IMR-90 (cell line): ENCODE results near the gene MAPRE3. TPM values are rescaled to one million over a fixed set of nuclear protein-coding genes. Genes with fewer than 3 reads are reported as not detected.

Source experiments
- ATAC-seq: fragments of 200-7000 bp; cut with Tn5 transposase; 2 replicates; pipeline ENCODE4 v1.9.1; 2020; ENCODE audit warnings: low read depth, mild to moderate bottlenecking, moderate library complexity
- BruUV-seq: library from RNA; stranded (reverse); fragments of 400-500 nt; replicated peaks from 2 replicates; lab custom pipeline; 2021; lab: Mats Ljungman, UMichigan
- CTCF ChIA-PET: fragments of 300-600 bp; formaldehyde crosslinking; extraction: SDS; loops from one replicate; lab custom pipeline; 2021; ENCODE audit warnings: antibody characterized with exemption; lab: Yijun Ruan, JAX
- POLR2A ChIA-PET: fragments of 300-600 bp; sonication (Branson Sonifier 250); formaldehyde crosslinking; loops from one replicate; lab custom pipeline; 2022; ENCODE audit warnings: antibody characterized with exemption; ENCODE audit not compliant: unreplicated experiment; lab: Charles Lee
- DNase-seq: peaks from one replicate; pipeline ENCODE4 v3.0.0; 2013
- H2AFZ ChIP-seq: replicated peaks from 2 replicates; pipeline ENCODE3; 2013; ENCODE audit warnings: low read length, mild to moderate bottlenecking; ENCODE audit not compliant: poor library complexity
- H2AK5ac ChIP-seq: 2 replicates; pipeline ENCODE4 v1.6.1; 2013; ENCODE audit warnings: low read depth, low read length, inconsistent platforms
- H2AK9ac ChIP-seq: replicated peaks from 2 replicates; pipeline ENCODE3; 2013; ENCODE audit warnings: mild to moderate bottlenecking, low read depth, low read length, moderate library complexity; ENCODE audit not compliant: poor library complexity
- H2BK120ac ChIP-seq: 2 replicates; pipeline ENCODE4 v1.6.1; 2013; ENCODE audit warnings: low read depth, low read length, inconsistent platforms
- H2BK15ac ChIP-seq: 3 replicates; pipeline ENCODE4 v1.6.1; 2013; ENCODE audit warnings: low read depth, low read length, inconsistent platforms
- H2BK20ac ChIP-seq: 2 replicates; pipeline ENCODE4 v1.6.1; 2013; ENCODE audit warnings: low read depth, mild to moderate bottlenecking, inconsistent platforms, low read length, moderate library complexity
- H2BK5ac ChIP-seq: 2 replicates; pipeline ENCODE4 v1.6.1; 2013; ENCODE audit warnings: mild to moderate bottlenecking, low read depth, low read length, inconsistent platforms; ENCODE audit not compliant: poor library complexity, severe bottlenecking
- H3K14ac ChIP-seq: replicated peaks from 2 replicates; pipeline ENCODE4 v1.6.1; 2013; ENCODE audit warnings: low read depth, low read length, inconsistent platforms
- H3K18ac ChIP-seq: 2 replicates; pipeline ENCODE4 v1.6.1; 2013; ENCODE audit warnings: low read depth, low read length, control low read depth
- H3K23ac ChIP-seq: 2 replicates; pipeline ENCODE4 v1.6.1; 2013; ENCODE audit warnings: low read depth, low read length, inconsistent platforms
- H3K27ac ChIP-seq: 2 replicates; pipeline ENCODE4 v1.5.1; 2013; ENCODE audit warnings: mild to moderate bottlenecking, control low read depth, low read length; ENCODE audit not compliant: insufficient read depth
- H3K27me3 ChIP-seq: 2 replicates; pipeline ENCODE4 v1.6.1; 2013; ENCODE audit warnings: low read length; ENCODE audit not compliant: control insufficient read depth, insufficient read depth
- H3K36me3 ChIP-seq: 2 replicates; pipeline ENCODE4 v1.6.1; 2013; ENCODE audit warnings: low read length, mixed read lengths; ENCODE audit not compliant: control insufficient read depth, insufficient read depth
- H3K4ac ChIP-seq: 2 replicates; pipeline ENCODE4 v1.6.1; 2013; ENCODE audit warnings: low read depth, low read length, inconsistent platforms
- H3K4me1 ChIP-seq: 2 replicates; pipeline ENCODE4 v1.6.1; 2013; ENCODE audit warnings: low read length, mixed read lengths; ENCODE audit not compliant: control insufficient read depth, insufficient read depth
- H3K4me2 ChIP-seq: 2 replicates; pipeline ENCODE4 v1.6.1; 2013; ENCODE audit warnings: low read depth, mild to moderate bottlenecking, control low read depth, low read length, moderate library complexity
- H3K4me3 ChIP-seq: 2 replicates; pipeline ENCODE4 v1.5.1; 2013; ENCODE audit warnings: low read depth, mild to moderate bottlenecking, control low read depth, low read length, moderate library complexity; ENCODE audit not compliant: insufficient read depth
- H3K56ac ChIP-seq: 2 replicates; pipeline ENCODE4 v1.6.1; 2013; ENCODE audit warnings: low read length, inconsistent platforms; ENCODE audit not compliant: insufficient read depth; ENCODE audit errors: extremely low read depth
- H3K79me1 ChIP-seq, 2 experiments: 2 replicates each; pipeline ENCODE4 v1.6.1; 2013; ENCODE audit warnings: low read length in 2 of 2, inconsistent platforms in 1 of 2, low read depth in 1 of 2
- H3K9ac ChIP-seq: 2 replicates; pipeline ENCODE4 v1.6.1; 2013; ENCODE audit warnings: low read depth, low read length, control low read depth
- H3K9me1 ChIP-seq: 2 replicates; pipeline ENCODE4 v1.6.1; 2013; ENCODE audit warnings: low read length, inconsistent platforms; ENCODE audit not compliant: insufficient read depth
- H3K9me3 ChIP-seq: 2 replicates; pipeline ENCODE4 v1.6.1; 2013; ENCODE audit warnings: low read length; ENCODE audit not compliant: control insufficient read depth, insufficient read depth
- H4K20me1 ChIP-seq: 2 replicates; pipeline ENCODE4 v1.6.1; 2013; ENCODE audit warnings: low read length, inconsistent platforms; ENCODE audit not compliant: insufficient read depth
- H4K5ac ChIP-seq: 2 replicates; pipeline ENCODE4 v1.6.1; 2013; ENCODE audit warnings: mild to moderate bottlenecking, low read depth, low read length, control low read depth
- H4K8ac ChIP-seq, 2 experiments: 2 replicates each; pipeline ENCODE4 v1.6.1; 2013; ENCODE audit warnings: low read depth in 2 of 2, low read length in 2 of 2, control low read depth in 1 of 2, inconsistent platforms in 1 of 2
- H4K91ac ChIP-seq: 2 replicates; pipeline ENCODE4 v1.6.1; 2013; ENCODE audit warnings: low read depth, low read length, inconsistent platforms; ENCODE audit not compliant: insufficient read depth
- BHLHE40 ChIP-seq: fragments of 150-350 bp; IDR thresholded peaks from 2 replicates; pipeline ENCODE4 v1.6.1; 2016; ENCODE audit warnings: mild to moderate bottlenecking, low read depth, low read length
- CEBPB ChIP-seq: IDR thresholded peaks from 2 replicates; pipeline ENCODE4 v1.6.1; 2012; ENCODE audit warnings: low read depth, low read length, improper control_type of control experiment
- CHD1 ChIP-seq: IDR thresholded peaks from 2 replicates; pipeline ENCODE4 v1.6.1; 2012; ENCODE audit warnings: low read depth, low read length, improper control_type of control experiment
- CTCF ChIP-seq: conservative IDR thresholded peaks from 2 replicates; pipeline ENCODE4 v1.5.1; 2012; ENCODE audit warnings: mild to moderate bottlenecking, low read depth, low read length, improper control_type of control experiment
- ELK1 ChIP-seq: fragments of 150-350 bp; IDR thresholded peaks from 2 replicates; pipeline ENCODE4 v1.6.1; 2016; ENCODE audit warnings: low read depth, mild to moderate bottlenecking, low read length, moderate library complexity, borderline replicate concordance
- FOS ChIP-seq: fragments of 150-350 bp; IDR thresholded peaks from 2 replicates; pipeline ENCODE4 v1.6.1; 2016; ENCODE audit warnings: low read depth, low read length
- MAFK ChIP-seq: IDR thresholded peaks from 2 replicates; pipeline ENCODE4 v1.6.1; 2012; ENCODE audit warnings: low read depth, low read length, improper control_type of control experiment
- MAZ ChIP-seq: IDR thresholded peaks from 2 replicates; pipeline ENCODE4 v1.6.1; 2012; ENCODE audit warnings: low read depth, mild to moderate bottlenecking, low read length, improper control_type of control experiment, moderate library complexity, borderline replicate concordance
- MXI1 ChIP-seq: IDR thresholded peaks from 2 replicates; pipeline ENCODE4 v1.6.1; 2012; ENCODE audit warnings: low read depth, mild to moderate bottlenecking, low read length, moderate library complexity, borderline replicate concordance
- NFE2L2 ChIP-seq: fragments of 150-350 bp; IDR thresholded peaks from 2 replicates; pipeline ENCODE4 v1.6.1; 2016; ENCODE audit warnings: low read depth, mild to moderate bottlenecking, low read length
- POLR2A ChIP-seq: IDR thresholded peaks from 2 replicates; pipeline ENCODE4 v1.6.1; 2012; ENCODE audit warnings: mild to moderate bottlenecking, low read depth, low read length
- RAD21 ChIP-seq: IDR thresholded peaks from 2 replicates; pipeline ENCODE4 v1.6.1; 2012; ENCODE audit warnings: low read length, improper control_type of control experiment
- RCOR1 ChIP-seq: IDR thresholded peaks from 2 replicates; pipeline ENCODE4 v1.6.1; 2012; ENCODE audit warnings: mild to moderate bottlenecking, low read length, improper control_type of control experiment; ENCODE audit not compliant: insufficient replicate concordance
- RFX5 ChIP-seq: IDR thresholded peaks from 2 replicates; pipeline ENCODE4 v1.8.0; 2012; ENCODE audit warnings: low read depth, mild to moderate bottlenecking, low read length, moderate library complexity
- SMC3 ChIP-seq: fragments of 150-350 bp; IDR thresholded peaks from 2 replicates; pipeline ENCODE4 v1.6.1; 2016; ENCODE audit warnings: low read depth, mild to moderate bottlenecking, antibody characterized with exemption, low read length, moderate library complexity
- USF2 ChIP-seq: fragments of 150-350 bp; IDR thresholded peaks from 2 replicates; pipeline ENCODE4 v1.6.1; 2017; ENCODE audit warnings: mild to moderate bottlenecking, antibody characterized with exemption, low read length, low read depth
- WGBS, 2 experiments: methylation state at CpG; one replicate each; pipeline versions ENCODE4 v1.1.5 to v1.1.7; 2013; ENCODE audit warnings: missing lambda C conversion rate in 2 of 2; ENCODE audit not compliant: insufficient read length in 1 of 2; ENCODE audit errors: extremely low coverage in 2 of 2; 5-methylcytosine and 5-hydroxymethylcytosine counted together
- dilution Hi-C: fragments of 300-500 bp; cut with HindIII; formaldehyde crosslinking; loops from one replicate; pipeline ENCODE4 v1.14.3; 2018; ENCODE audit warnings: low sequenced_read_pairs; ENCODE audit not compliant: unreplicated experiment
- in situ Hi-C: fragments of 300-500 bp; cut with MboI; formaldehyde crosslinking; loops from 3 replicates; pipeline ENCODE4 v1.14.3; 2019; ENCODE audit warnings: low sequenced_read_pairs, inconsistent platforms, mixed read lengths
- intact Hi-C: fragments of 100-400 bp; cut with micrococcal nuclease; formaldehyde crosslinking; loops from 2 replicates; pipeline ENCODE4 v1.10.0; 2022
- polyA plus RNA-seq, 3 experiments: library from polyadenylated mRNA; depleted of rRNA; stranded (reverse); fragments of >200 nt; gene quantifications; 2 replicates each; pipeline ENCODE4 v1.2.3, GENCODE V29; 2012; ENCODE audit warnings: low replicate concordance in 1 of 3
- total RNA-seq: library from RNA; depleted of rRNA; stranded (reverse); fragments of >200 nt; gene quantifications from 2 replicates; pipeline ENCODE4 v1.2.3, GENCODE V29; 2012

The MAPRE3 gene
- total and polyA plus RNA-seq, 2 of the 4 experiments (the other 2 are of a cell fraction), result 1.8 to 20.3 TPM

- H4K91ac ChIP-seq, result no peak overlapping the region
- CTCF ChIA-PET, result interaction anchor here (0.6 kb wide), 1 partner anchor 99 kb away, joined by 3 read pairs; no protein-coding TSS in a partner anchor
- dilution Hi-C loops, result no loop called here
These were observed 19.2 kb upstream of the MAPRE3 start for GRCh38 chr2:26951236-26951635.

More at GRCh38 chr2:26951236-26951635, 19.2 kb upstream of the MAPRE3 start:
- no peak overlapping the region for H3K18ac ChIP-seq
- no peak overlapping the region for H2BK5ac ChIP-seq
- no peak overlapping the region for H3K14ac ChIP-seq
- TF ChIP-seq MAZ (no peak), MXI1 (no peak), MAFK (no peak), NFE2L2 (no peak), FOS (no peak), ELK1 (no peak), BHLHE40 (no peak), SMC3 (no peak), USF2 (no peak), RFX5 (no peak), POLR2A (no peak), CHD1 (no peak), RAD21 (no peak), RCOR1 (no peak), CEBPB (no peak), CTCF (no peak)
- no peaks in the 10 kb centered on the region for H3K9me1 ChIP-seq
- no peak overlapping the region for H2BK120ac ChIP-seq
- no peak overlapping the region for H3K4me3 ChIP-seq
- intact Hi-C loops, result no loop called here
- H3K23ac ChIP-seq, result no peak overlapping the region
- H2BK15ac ChIP-seq, result no peak overlapping the region
- H2AK5ac ChIP-seq, result no peak overlapping the region
- H4K5ac ChIP-seq, result no peak overlapping the region
- no peak overlapping the region for H3K4me2 ChIP-seq
- DNase-seq (no peak), ATAC-seq (no peak)
- H3K9ac ChIP-seq, result no peak overlapping the region
- H2AK9ac ChIP-seq, result no peak overlapping the region
- no peak overlapping the region for H3K56ac ChIP-seq
- H4K20me1 ChIP-seq, result no peaks in the 10 kb centered on the region
- H3K27me3 ChIP-seq, result peaks cover 61% of the 10 kb centered on the region
- in situ Hi-C loops, result no loop called here
- H3K36me3 ChIP-seq, result no peaks in the 10 kb centered on the region
- no peak overlapping the region for H3K27ac ChIP-seq
- POLR2A ChIA-PET, result no interaction called here
- H3K79me1 ChIP-seq, result no peaks in the 10 kb centered on the region
- no peaks in the 10 kb centered on the region for H3K9me3 ChIP-seq
- peaks cover 2% of the 10 kb centered on the region; the same call in 1 of the 2 replicates for H3K4me1 ChIP-seq
- WGBS, 2 experiments, result no CpG with 5 or more reads among the region's 3 CpGs
- no peak overlapping the region for H4K8ac ChIP-seq
- H3K4ac ChIP-seq, result no peak overlapping the region
- H2BK20ac ChIP-seq, result no peak overlapping the region
- no peak overlapping the region for H2AFZ ChIP-seq
- no TSS peak for BruUV-seq
